ENCODE results near the gene LPAR3.

Gene LPAR3

GRCh38 chr1:84800090-84801073 is 92.6 kb downstream of the LPAR3 start:
- Histone ChIP-seq H3K27me3 (ENCODE audit: control insufficient read depth, insufficient read depth, low read length) (no peaks in the 10 kb centered on the region), H3K36me3 (ENCODE audit: control insufficient read depth, insufficient read depth, low read length) (no peaks in the 10 kb centered on the region), H3K4me3 (ENCODE audit: low read length) (no peak overlapping the region), H3K27ac (ENCODE audit: low read length) (no peak overlapping the region), H3K4me1 (ENCODE audit: control insufficient read depth, insufficient read depth, low read length) (no peaks in the 10 kb centered on the region), H3K9me3 (ENCODE audit: control insufficient read depth, insufficient read depth, low read length) (no peaks in the 10 kb centered on the region)
- no peak for DNase-seq (ENCODE audit: low read depth, low spot score)
- WGBS (ENCODE audit: insufficient coverage, insufficient read length) = 100% methylated on average over 3 of the region's 7 CpGs

GRCh38 chr1:84797603-84798002 is 95.4 kb downstream of the LPAR3 start:
- H3K27ac ChIP-seq (ENCODE audit: low read length) = no peak overlapping the region
- H3K36me3 ChIP-seq (ENCODE audit: control insufficient read depth, insufficient read depth, low read length) = no peaks in the 10 kb centered on the region
- no peaks in the 10 kb centered on the region for H3K27me3 ChIP-seq (ENCODE audit: control insufficient read depth, insufficient read depth, low read length)
- H3K4me1 ChIP-seq (ENCODE audit: control insufficient read depth, insufficient read depth, low read length) = no peaks in the 10 kb centered on the region
- no peak overlapping the region for H3K4me3 ChIP-seq (ENCODE audit: low read length)
- no CpG with 5 or more reads among the region's 3 CpGs for WGBS (ENCODE audit: insufficient coverage, insufficient read length)
- no peaks in the 10 kb centered on the region for H3K9me3 ChIP-seq (ENCODE audit: control insufficient read depth, insufficient read depth, low read length)
- no peak for DNase-seq (ENCODE audit: low read depth, low spot score)

DNA sequence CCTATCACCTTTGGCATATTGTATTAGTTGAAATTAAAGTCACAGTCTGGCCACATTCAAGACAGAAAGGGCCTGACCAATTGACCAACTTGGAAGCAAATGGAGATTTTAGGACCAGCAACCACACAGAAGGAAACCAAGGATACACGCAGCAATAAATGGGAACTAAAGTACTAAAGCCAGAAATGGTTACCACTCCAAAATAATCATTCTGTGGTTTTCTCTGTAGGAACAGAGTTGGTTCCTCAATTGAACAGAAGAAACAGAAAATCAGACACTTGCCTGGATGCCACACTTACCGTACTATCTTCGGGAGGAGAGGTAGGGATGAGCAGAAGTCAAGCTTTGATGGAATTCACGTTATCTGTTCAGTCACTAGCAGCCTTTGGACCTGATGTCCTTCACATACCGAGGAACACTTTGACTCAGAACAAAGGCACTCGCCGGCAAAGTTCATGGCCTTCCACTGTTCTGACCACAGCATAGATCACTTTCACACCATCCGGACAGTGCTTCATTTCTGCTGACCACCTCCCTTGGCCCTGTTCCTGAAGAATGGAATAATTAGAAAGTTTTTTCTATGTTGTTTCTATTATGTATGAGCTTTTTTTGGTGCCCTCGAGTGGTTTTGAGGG is 96.9 kb downstream of the LPAR3 start:
- Histone ChIP-seq H3K36me3 (ENCODE audit: control insufficient read depth, insufficient read depth, low read length) (no peaks in the 10 kb centered on the region), H3K4me1 (ENCODE audit: control insufficient read depth, insufficient read depth, low read length) (no peaks in the 10 kb centered on the region), H3K9me3 (ENCODE audit: control insufficient read depth, insufficient read depth, low read length) (no peaks in the 10 kb centered on the region), H3K27me3 (ENCODE audit: control insufficient read depth, insufficient read depth, low read length) (no peaks in the 10 kb centered on the region), H3K4me3 (ENCODE audit: low read length) (no peak overlapping the region), H3K27ac (ENCODE audit: low read length) (no peak overlapping the region)
- DNase-seq (ENCODE audit: low read depth, low spot score) = no peak
- WGBS (ENCODE audit: insufficient coverage, insufficient read length) = no CpG with 5 or more reads among the region's 9 CpGs

- H3K36me3 ChIP-seq (ENCODE audit: control insufficient read depth, insufficient read depth, low read length) = no peaks in the 10 kb centered on the region
- DNase-seq (ENCODE audit: low read depth, low spot score) = no peak
- H3K9me3 ChIP-seq (ENCODE audit: control insufficient read depth, insufficient read depth, low read length) = no peaks in the 10 kb centered on the region
- no peaks in the 10 kb centered on the region for H3K27me3 ChIP-seq (ENCODE audit: control insufficient read depth, insufficient read depth, low read length)
- WGBS (ENCODE audit: insufficient coverage, insufficient read length) = no CpG with 5 or more reads among the region's 2 CpGs
- H3K4me1 ChIP-seq (ENCODE audit: control insufficient read depth, insufficient read depth, low read length) = no peaks in the 10 kb centered on the region
- H3K27ac ChIP-seq (ENCODE audit: low read length) = no peak overlapping the region
- H3K4me3 ChIP-seq (ENCODE audit: low read length) = no peak overlapping the region
Observed at GRCh38 chr1:84795213-84795612, 97.8 kb downstream of the LPAR3 start.

DNA sequence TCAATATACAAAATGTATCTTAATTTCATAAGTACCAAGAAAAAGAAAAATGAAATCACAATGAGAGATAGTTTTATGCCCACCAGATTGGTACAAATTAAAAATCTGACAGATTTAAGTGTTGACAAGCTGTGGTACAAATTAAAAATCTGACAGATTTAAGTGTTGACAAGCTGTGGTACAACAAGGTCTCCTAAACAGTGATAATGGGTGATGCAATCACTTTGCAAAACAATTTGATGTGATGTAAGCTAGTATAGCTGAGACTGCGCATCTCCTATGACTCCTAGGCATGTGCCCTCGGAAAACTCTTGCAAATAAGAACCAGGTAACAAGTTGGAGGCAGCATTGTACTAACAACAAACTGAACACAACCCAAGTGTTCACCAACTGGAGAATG is 100.6 kb downstream of the LPAR3 start:
- H3K27me3 ChIP-seq (ENCODE audit: control insufficient read depth, insufficient read depth, low read length) = no peaks in the 10 kb centered on the region
- H3K4me1 ChIP-seq (ENCODE audit: control insufficient read depth, insufficient read depth, low read length) = no peaks in the 10 kb centered on the region
- no peaks in the 10 kb centered on the region for H3K9me3 ChIP-seq (ENCODE audit: control insufficient read depth, insufficient read depth, low read length)
- no peak overlapping the region for H3K27ac ChIP-seq (ENCODE audit: low read length)
- H3K36me3 ChIP-seq (ENCODE audit: control insufficient read depth, insufficient read depth, low read length) = no peaks in the 10 kb centered on the region
- H3K4me3 ChIP-seq (ENCODE audit: low read length) = no peak overlapping the region
- no peak for DNase-seq (ENCODE audit: low read depth, low spot score)
- WGBS (ENCODE audit: insufficient coverage, insufficient read length) = no CpG with 5 or more reads among the region's 2 CpGs

- Histone ChIP-seq H3K27me3 (ENCODE audit: control insufficient read depth, insufficient read depth, low read length) (no peaks in the 10 kb centered on the region), H3K36me3 (ENCODE audit: control insufficient read depth, insufficient read depth, low read length) (no peaks in the 10 kb centered on the region), H3K9me3 (ENCODE audit: control insufficient read depth, insufficient read depth, low read length) (no peaks in the 10 kb centered on the region), H3K4me1 (ENCODE audit: control insufficient read depth, insufficient read depth, low read length) (no peaks in the 10 kb centered on the region), H3K27ac (ENCODE audit: low read length) (no peak overlapping the region), H3K4me3 (ENCODE audit: low read length) (no peak overlapping the region)
- DNase-seq (ENCODE audit: low read depth, low spot score) = no peak
- WGBS (ENCODE audit: insufficient coverage, insufficient read length) = no CpG with 5 or more reads among the region's 3 CpGs
Observed at GRCh38 chr1:84789014-84789413, 104.0 kb downstream of the LPAR3 start.

DNA sequence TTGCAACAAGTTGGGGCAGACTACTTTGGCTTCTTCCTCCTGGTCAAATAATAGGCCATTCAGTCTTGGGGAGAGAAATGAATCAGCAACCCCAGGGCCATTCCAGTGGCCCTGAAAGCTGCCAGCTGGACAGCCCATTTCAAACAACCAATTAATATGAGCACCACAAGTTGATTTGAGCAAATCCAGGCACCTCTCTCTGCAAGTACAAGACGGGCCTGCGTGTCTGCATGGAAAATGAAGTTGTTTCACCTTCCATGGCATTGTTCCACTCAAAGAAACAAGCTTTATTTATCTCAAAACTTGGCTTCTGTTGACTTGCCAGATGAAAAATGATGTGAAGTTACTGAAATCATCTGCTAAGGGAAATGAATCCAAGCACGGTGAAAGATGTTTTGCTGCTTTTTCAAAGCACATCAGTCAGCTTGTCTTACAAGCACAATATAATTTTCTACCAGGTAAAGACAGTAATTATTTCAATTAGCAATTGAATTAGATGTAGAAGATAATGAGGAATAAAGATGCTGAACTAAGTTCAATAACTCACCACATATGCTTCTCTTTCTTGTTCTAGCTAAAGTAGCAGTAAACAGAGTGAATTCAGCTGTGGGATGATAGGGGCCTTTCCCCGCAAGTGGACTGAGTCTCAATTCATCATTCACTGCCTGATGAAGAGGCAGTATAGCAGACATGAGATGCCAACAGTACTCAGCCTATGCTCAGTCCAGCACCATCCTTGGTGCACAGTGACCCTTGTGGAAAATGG is 107.6 kb downstream of the LPAR3 start:
- Histone ChIP-seq H3K27ac (ENCODE audit: low read length) (no peak overlapping the region), H3K36me3 (ENCODE audit: control insufficient read depth, insufficient read depth, low read length) (no peaks in the 10 kb centered on the region), H3K9me3 (ENCODE audit: control insufficient read depth, insufficient read depth, low read length) (no peaks in the 10 kb centered on the region), H3K27me3 (ENCODE audit: control insufficient read depth, insufficient read depth, low read length) (no peaks in the 10 kb centered on the region), H3K4me3 (ENCODE audit: low read length) (no peak overlapping the region), H3K4me1 (ENCODE audit: control insufficient read depth, insufficient read depth, low read length) (peaks cover 1% of the 10 kb centered on the region; the same call in 1 of the 2 replicates)
- no CpG with 5 or more reads among the region's 4 CpGs for WGBS (ENCODE audit: insufficient coverage, insufficient read length)
- DNase-seq (ENCODE audit: low read depth, low spot score) = no peak

- Histone ChIP-seq H3K27ac (ENCODE audit: low read length) (no peak overlapping the region), H3K4me3 (ENCODE audit: low read length) (no peak overlapping the region), H3K9me3 (ENCODE audit: control insufficient read depth, insufficient read depth, low read length) (no peaks in the 10 kb centered on the region), H3K36me3 (ENCODE audit: control insufficient read depth, insufficient read depth, low read length) (no peaks in the 10 kb centered on the region), H3K4me1 (ENCODE audit: control insufficient read depth, insufficient read depth, low read length) (peaks cover 1% of the 10 kb centered on the region; the same call in 1 of the 2 replicates), H3K27me3 (ENCODE audit: control insufficient read depth, insufficient read depth, low read length) (no peaks in the 10 kb centered on the region)
- WGBS (ENCODE audit: insufficient coverage, insufficient read length) = no CpG with 5 or more reads among the region's 6 CpGs
- no peak for DNase-seq (ENCODE audit: low read depth, low spot score)
Observed at GRCh38 chr1:84782881-84783280, 110.1 kb downstream of the LPAR3 start.

- H3K27me3 ChIP-seq (ENCODE audit: control insufficient read depth, insufficient read depth, low read length) = no peaks in the 10 kb centered on the region
- H3K9me3 ChIP-seq (ENCODE audit: control insufficient read depth, insufficient read depth, low read length) = no peaks in the 10 kb centered on the region
- no peaks in the 10 kb centered on the region for H3K36me3 ChIP-seq (ENCODE audit: control insufficient read depth, insufficient read depth, low read length)
- no peak overlapping the region for H3K4me3 ChIP-seq (ENCODE audit: low read length)
- no peak overlapping the region for H3K27ac ChIP-seq (ENCODE audit: low read length)
- WGBS (ENCODE audit: insufficient coverage, insufficient read length) = no CpG with 5 or more reads among the region's 18 CpGs
- peak; percentile 66 for DNase-seq (ENCODE audit: low read depth, low spot score)
- H3K4me1 ChIP-seq (ENCODE audit: control insufficient read depth, insufficient read depth, low read length) = peaks cover 1% of the 10 kb centered on the region; the same call in 1 of the 2 replicates
Observed at GRCh38 chr1:84781946-84782771, 110.8 kb downstream of the LPAR3 start.
